ENCODE measurements around the gene ZNF621. TPM values are rescaled to one million over a fixed set of nuclear protein-coding genes. Genes with fewer than 3 reads are reported as not detected.

Gene ZNF621
- total RNA-seq, 2 donors from 2014 or later: 15.8 to 23.6 TPM

GRCh38 chr3:40583691-40584090 lies 58.9 kb downstream of the ZNF621 start:
- no peaks in the 10 kb centered on the region for H3K36me3 ChIP-seq
- no peaks in the 10 kb centered on the region for H3K9me3 ChIP-seq
- DNase-seq (ENCODE audit: low spot score): no peak
- no peak for TF ChIP-seq POLR2AphosphoS5 (IDR thresholded peaks at IDR 0.05)
- no peak for TF ChIP-seq CTCF (IDR thresholded peaks at IDR 0.05)
- TF ChIP-seq POLR2A (IDR thresholded peaks at IDR 0.05): no peak
- no peak overlapping the region for H3K4me3 ChIP-seq
- H3K27me3 ChIP-seq (replicated peaks; ENCODE audit: insufficient read depth): no peaks in the 10 kb centered on the region
- 74% methylated on average over 7 of the region's 7 CpGs for WGBS
- H3K4me1 ChIP-seq (replicated peaks): no peaks in the 10 kb centered on the region
- H3K27ac ChIP-seq: no peak overlapping the region
- intact Hi-C loops (cut with DNase I): loop anchor here (2.0 to 10.0 kb wide), 5 partner anchors 391 to 1511 kb away; partner anchors contain the start of genes CTNNB1 and TRAK1

- Histone ChIP-seq H3K4me3 (no peak overlapping the region), H3K9me3 (no peaks in the 10 kb centered on the region), H3K27me3 (replicated peaks; ENCODE audit: insufficient read depth) (no peaks in the 10 kb centered on the region), H3K36me3 (no peaks in the 10 kb centered on the region), H3K27ac (no peak overlapping the region), H3K4me1 (replicated peaks) (no peaks in the 10 kb centered on the region)
- peak; percentile 87 to 93 (median 91) for TF ChIP-seq CTCF (IDR thresholded peaks at IDR 0.05)
- no peak for TF ChIP-seq POLR2A (IDR thresholded peaks at IDR 0.05)
- peak; percentile 64 for TF ChIP-seq POLR2AphosphoS5 (IDR thresholded peaks at IDR 0.05)
- 7% methylated on average over 15 of the region's 15 CpGs for WGBS
- intact Hi-C loops (cut with DNase I): loop anchor here (2.0 to 10.0 kb wide), 5 partner anchors 390 to 1510 kb away; partner anchors contain the start of genes CTNNB1 and TRAK1
- peak; percentile 88 for DNase-seq (ENCODE audit: low spot score)
Observed at GRCh38 chr3:40584625-40585189, 59.9 kb downstream of the ZNF621 start.

GRCh38 chr3:40585381-40586016 lies 60.7 kb downstream of the ZNF621 start:
- H3K4me3 ChIP-seq: no peak overlapping the region
- no peaks in the 10 kb centered on the region for H3K4me1 ChIP-seq (replicated peaks)
- WGBS: 96% methylated on average over 6 of the region's 6 CpGs
- DNase-seq (ENCODE audit: low spot score): no peak
- intact Hi-C loops (cut with DNase I): loop anchor here (2.0 to 10.0 kb wide), 3 partner anchors 389 to 1509 kb away; partner anchors contain the start of gene TRAK1
- H3K9me3 ChIP-seq: no peaks in the 10 kb centered on the region
- no peaks in the 10 kb centered on the region for H3K27me3 ChIP-seq (replicated peaks; ENCODE audit: insufficient read depth)
- H3K36me3 ChIP-seq: no peaks in the 10 kb centered on the region
- no peak overlapping the region for H3K27ac ChIP-seq
- TF ChIP-seq POLR2AphosphoS5 (IDR thresholded peaks at IDR 0.05) (no peak), CTCF (IDR thresholded peaks at IDR 0.05) (no peak), POLR2A (IDR thresholded peaks at IDR 0.05) (no peak)

- intact Hi-C loops (cut with DNase I): loop anchor here (10.0 kb wide), 2 partner anchors 388 to 1508 kb away; partner anchors contain the start of gene TRAK1
Observed at GRCh38 chr3:40586901-40587300, 62.1 kb downstream of the ZNF621 start.

More at GRCh38 chr3:40586901-40587300, 62.1 kb downstream of the ZNF621 start:
- no peaks in the 10 kb centered on the region for H3K36me3 ChIP-seq
- no peaks in the 10 kb centered on the region for H3K9me3 ChIP-seq
- H3K27me3 ChIP-seq (replicated peaks; ENCODE audit: insufficient read depth): no peaks in the 10 kb centered on the region
- TF ChIP-seq CTCF (IDR thresholded peaks at IDR 0.05) (no peak), POLR2A (IDR thresholded peaks at IDR 0.05) (no peak), POLR2AphosphoS5 (IDR thresholded peaks at IDR 0.05) (no peak)
- H3K4me1 ChIP-seq (replicated peaks): no peaks in the 10 kb centered on the region
- H3K4me3 ChIP-seq: no peak overlapping the region
- no peak overlapping the region for H3K27ac ChIP-seq
- 100% methylated on average over 1 of the region's 1 CpG for WGBS
- DNase-seq (ENCODE audit: low spot score): no peak

Data from prostate gland (tissue), 2 donors.